ENCODE results near the gene NFIX. TPM values are rescaled to one million over a fixed set of nuclear protein-coding genes. Genes with fewer than 3 reads are reported as not detected.
A peak's percentile ranks its signal among the peaks of the same experiment; 100 is the strongest.

Gene NFIX
- total RNA-seq, 4 donors from 2014 or later, result 32.3 to 81.2 (median 51.6) TPM

- Histone ChIP-seq H3K36me3 (peaks cover 0 to 28% (median 0%) of the 10 kb centered on the region in 3 donors), H3K4me3 (peak overlapping the region; percentile 37 to 62 (median 48)), H3K27me3 (peaks cover 0 to 9% (median 0%) of the 10 kb centered on the region in 4 donors), H3K4me1 (peaks cover 46 to 99% (median 60%) of the 10 kb centered on the region in 3 donors), H3K9me3 (no peaks in the 10 kb centered on the region), H3K27ac (peak overlapping the region; percentile 75 to 94 (median 92))
- 32 to 51% methylated on average over 7 to 20 of the region's 69 CpGs for whole genome bisulfite sequencing, 2 donors
- no peak for DNase-seq
- no peak for TF ChIP-seq POLR2A (IDR thresholded peaks at IDR 0.05)
- no peak for TF ChIP-seq CTCF (IDR thresholded peaks at IDR 0.05)
- intact Hi-C loops (cut with DNase I), result no loop called here
Measured at GRCh38 chr19:13097463-13098258, 102.4 kb downstream of the NFIX start.

DNA sequence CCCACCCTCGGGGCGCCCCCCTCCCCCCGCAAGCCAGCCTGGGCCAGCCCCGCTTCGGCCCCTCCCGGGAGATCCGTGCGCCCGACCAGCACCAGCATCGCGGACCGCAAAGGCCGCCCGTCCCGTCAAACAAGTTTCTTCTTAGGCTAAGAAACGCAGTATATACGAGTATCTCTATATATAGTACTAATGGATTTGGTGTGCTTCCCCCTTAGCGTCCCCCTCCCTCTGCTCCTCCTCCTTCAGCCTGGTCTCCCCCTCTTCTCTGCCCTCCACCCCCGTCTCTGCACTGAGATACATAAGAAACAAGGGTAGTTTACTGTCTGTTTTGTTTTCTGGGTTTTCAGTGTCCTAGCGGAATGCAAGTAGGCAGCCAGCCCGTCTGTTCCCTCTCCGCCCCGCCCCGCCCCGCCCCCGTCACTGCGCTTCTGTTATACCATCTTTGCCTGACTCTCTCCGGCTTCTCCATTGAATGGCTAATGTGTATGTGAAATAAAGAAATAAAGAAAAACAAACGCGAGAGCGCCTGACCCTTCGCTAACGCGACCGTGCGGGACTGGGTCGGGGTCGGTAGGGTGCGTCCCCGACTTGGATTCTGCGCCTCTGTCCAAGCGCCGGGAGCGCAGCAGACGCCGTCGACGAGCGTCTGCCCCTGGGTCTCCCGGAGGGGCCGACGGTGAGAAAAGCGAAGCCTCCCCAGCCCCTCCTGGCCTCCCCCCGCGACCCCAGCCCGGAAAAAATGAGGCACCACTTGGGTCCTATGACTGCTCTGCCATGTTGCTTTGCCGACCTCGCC lies 103.2 kb downstream of the NFIX start:
- Histone ChIP-seq H3K36me3 (peaks cover 0 to 26% (median 0%) of the 10 kb centered on the region in 3 donors), H3K27ac (peak overlapping the region; percentile 75 to 94 (median 92)), H3K4me1 (peaks cover 52 to 100% (median 64%) of the 10 kb centered on the region in 3 donors), H3K4me3 (peak overlapping the region; percentile 37 to 62 (median 48)), H3K9me3 (no peaks in the 10 kb centered on the region), H3K27me3 (peaks cover 0 to 9% (median 0%) of the 10 kb centered on the region in 4 donors)
- WGBS, 2 donors, result 3 to 36% methylated on average over 10 to 14 of the region's 58 CpGs
- intact Hi-C loops (cut with DNase I), result no loop called here
- no peak for DNase-seq
- no peak for TF ChIP-seq POLR2A (IDR thresholded peaks at IDR 0.05)
- peak in 1 of 6 experiments; percentile 8 for TF ChIP-seq CTCF (IDR thresholded peaks at IDR 0.05)

DNA sequence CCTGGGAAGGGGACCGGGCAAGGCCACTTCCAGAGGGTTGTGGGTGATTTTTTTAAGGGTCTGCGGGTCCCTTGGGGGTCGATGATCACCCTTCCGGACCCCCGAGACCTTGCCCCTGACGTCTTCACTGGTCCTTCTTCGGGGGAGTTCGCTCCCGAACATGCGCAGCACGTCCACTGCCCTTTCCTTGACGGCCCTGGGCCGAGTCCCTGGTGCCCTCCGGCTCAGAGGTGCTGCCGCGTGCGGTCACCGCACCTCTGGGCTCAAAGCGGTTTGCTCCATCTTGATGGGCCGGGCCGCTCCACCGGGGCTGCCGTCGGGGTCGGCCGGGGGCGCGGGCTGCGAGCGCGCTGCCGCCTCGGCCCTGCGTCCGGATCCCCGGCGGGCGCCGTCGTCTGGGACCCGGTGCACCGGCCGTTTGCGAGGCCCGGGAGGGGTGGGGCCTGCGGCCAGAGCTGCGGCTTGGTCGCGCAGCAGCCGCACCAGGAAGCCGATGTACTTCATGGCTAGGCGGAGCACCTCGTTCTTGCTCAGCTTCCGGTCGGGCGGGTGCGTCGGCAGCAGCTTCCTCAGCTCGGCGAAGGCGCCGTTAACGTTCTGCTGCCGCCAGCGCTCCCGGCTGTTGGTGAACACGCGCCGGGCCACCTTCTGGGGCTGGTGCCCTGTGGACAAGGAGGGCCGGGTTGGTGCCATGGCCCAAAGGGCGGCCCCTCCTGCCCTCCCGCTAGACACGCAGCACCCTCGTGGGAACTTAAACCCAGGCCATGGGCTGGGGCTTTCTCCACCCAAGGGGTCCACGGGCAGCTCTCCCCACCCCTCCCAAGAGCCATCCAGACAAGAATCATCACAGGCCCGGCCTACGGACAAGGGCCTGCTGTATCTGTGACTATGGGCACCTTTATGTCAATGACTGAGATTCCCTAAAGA lies 104.1 kb downstream of the NFIX start:
- peaks cover 0 to 9% (median 0%) of the 10 kb centered on the region in 4 donors for H3K27me3 ChIP-seq
- WGBS, 2 donors, result 30 to 35% methylated on average over 4 to 10 of the region's 77 CpGs
- H3K4me1 ChIP-seq, result peaks cover 46 to 100% (median 62%) of the 10 kb centered on the region in 3 donors

More for the DNA sequence above, 104.1 kb downstream of the NFIX start:
- intact Hi-C loops (cut with DNase I), result no loop called here
- Histone ChIP-seq H3K36me3 (peaks cover 0 to 22% (median 0%) of the 10 kb centered on the region in 3 donors), H3K4me3 (peak overlapping the region; percentile 37 to 62 (median 48)), H3K9me3 (no peaks in the 10 kb centered on the region), H3K27ac (peak overlapping the region; percentile 75 to 94 (median 92))
- DNase-seq, result no peak
- TF ChIP-seq POLR2A (IDR thresholded peaks at IDR 0.05), result peak in 2 of 4 donors; percentile 58 to 67
- no peak for TF ChIP-seq CTCF (IDR thresholded peaks at IDR 0.05)
